Stimulated activated CD4-positive, alpha-beta T cell treated with anti-CD3 and anti-CD28 coated beads, TNF-alpha, amount 100 ng/mL, for 1 hour (primary cell): ENCODE results near the gene PLXNB2.
"Not testable (repeated sequence)": the region's sequence is repeated elsewhere in the genome, so short reads cannot be mapped to it uniquely, and the experiment has no call there.

ENCODE experiments used
- DNase-seq, 3 donors: peaks; one replicate each; pipeline ENCODE4 v3.0.0-alpha.2; 2020; ENCODE audit warnings: low read depth in 3 of 3, low spot score in 1 of 3

Gene PLXNB2

GRCh38 chr22:50306753-50307749 lies at the start of gene PLXNB2:
PLXNB2 (minus strand) TSS chr22:50307646; CDS start chr22:50290584, 17,062 bp downstream.
- no peak for DNase-seq

GRCh38 chr22:50357222-50357621 lies 49.8 kb upstream of the PLXNB2 start:
- DNase-seq, result no peak

GRCh38 chr22:50356186-50356585 lies 48.7 kb upstream of the PLXNB2 start:
- no peak for DNase-seq

GRCh38 chr22:50348058-50348457 lies 40.6 kb upstream of the PLXNB2 start:
- DNase-seq, result no peak

- DNase-seq, result no peak
These were observed 39.7 kb upstream of the PLXNB2 start for GRCh38 chr22:50347157-50347556.

GRCh38 chr22:50346470-50346869 lies 39.0 kb upstream of the PLXNB2 start:
- no peak for DNase-seq

- DNase-seq, result no peak
These were observed 36.1 kb upstream of the PLXNB2 start for GRCh38 chr22:50343541-50343935.

- peak; percentile 64 to 95 (median 80) for DNase-seq
These were observed 35.5 kb upstream of the PLXNB2 start, which contains the start of gene PPP6R2 for GRCh38 chr22:50342651-50343540. PPP6R2 (plus strand) TSS chr22:50343327; CDS start chr22:50393909, 50,582 bp downstream.

- DNase-seq, result peak; percentile 63 to 79 (median 67)
These were observed 34.7 kb upstream of the PLXNB2 start for GRCh38 chr22:50341977-50342650.

GRCh38 chr22:50339945-50340879 lies 32.8 kb upstream of the PLXNB2 start:
- no peak for DNase-seq

- no peak for DNase-seq
These were observed 31.5 kb upstream of the PLXNB2 start for GRCh38 chr22:50338860-50339462.

- no peak for DNase-seq
These were observed 30.7 kb upstream of the PLXNB2 start for GRCh38 chr22:50338042-50338573.

GRCh38 chr22:50337262-50338041 lies 30.0 kb upstream of the PLXNB2 start:
- DNase-seq, result no peak

GRCh38 chr22:50334433-50334832 lies 27.0 kb upstream of the PLXNB2 start:
- not testable (repeated sequence) for DNase-seq

GRCh38 chr22:50329236-50329635 lies 21.8 kb upstream of the PLXNB2 start:
- no peak for DNase-seq

- DNase-seq, result no peak
These were observed 20.2 kb upstream of the PLXNB2 start for GRCh38 chr22:50327711-50328019.

- DNase-seq, result peak; percentile 23 to 59 (median 31)
These were observed 19.7 kb upstream of the PLXNB2 start, which contains the start of gene DENND6B for GRCh38 chr22:50326956-50327710. DENND6B (minus strand) TSS chr22:50327012; CDS start chr22:50326988, 24 bp downstream.
